ENCODE measurements around the gene QPCT. TPM values are rescaled to one million over a fixed set of nuclear protein-coding genes. Genes with fewer than 3 reads are reported as not detected.

The QPCT gene
- total RNA-seq, 1 donor from 2014 or later: 0.65 TPM

Other genes with a start within 250 kb of the QPCT start
- gene EIF2AK2, start 187.7 kb upstream of the QPCT start, total RNA-seq: 10.7 TPM
- not detected for gene SULT6B1, start 156.0 kb upstream of the QPCT start, total RNA-seq
- 19.3 TPM for gene CEBPZOS, start 148.1 kb upstream of the QPCT start, total RNA-seq
- gene CEBPZ, start 113.0 kb upstream of the QPCT start, total RNA-seq: 15.4 TPM
- 8.4 TPM for gene NDUFAF7, start 113.0 kb upstream of the QPCT start, total RNA-seq
- gene PRKD3, start 19.8 kb upstream of the QPCT start, total RNA-seq: 13.1 TPM

Measured in left lobe of liver (tissue), 1 donor.